GM21423 (cell line): Measurements from ENCODE around the gene SMOC1.

Source experiments
- ATAC-seq: cut with Tn5 transposase; IDR thresholded peaks from one replicate; pipeline ENCODE4 v1.9.1; 2021; ENCODE audit warnings: mild to moderate bottlenecking, moderate library complexity; ENCODE audit not compliant: unreplicated experiment

SMOC1 gene

DNA sequence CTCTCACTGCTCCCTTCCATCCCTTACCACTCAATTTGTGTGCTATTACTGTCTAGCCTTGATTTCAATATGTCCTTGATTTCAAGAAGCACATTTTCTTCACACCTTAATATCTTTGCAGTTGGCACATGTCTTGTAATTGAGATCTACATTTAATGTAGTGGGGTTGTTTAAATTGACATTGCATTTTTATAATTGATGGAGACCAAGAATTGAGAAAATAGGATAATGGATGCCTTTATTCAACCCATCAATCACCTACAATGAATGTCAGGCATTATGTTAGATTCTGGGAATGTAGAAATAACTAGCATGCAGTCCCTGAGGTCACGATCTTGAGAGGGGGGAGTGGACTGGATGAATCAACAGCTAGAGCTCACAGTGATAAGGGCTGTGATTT lies 94.6 kb downstream of the SMOC1 start:
- ATAC-seq: no peak

DNA sequence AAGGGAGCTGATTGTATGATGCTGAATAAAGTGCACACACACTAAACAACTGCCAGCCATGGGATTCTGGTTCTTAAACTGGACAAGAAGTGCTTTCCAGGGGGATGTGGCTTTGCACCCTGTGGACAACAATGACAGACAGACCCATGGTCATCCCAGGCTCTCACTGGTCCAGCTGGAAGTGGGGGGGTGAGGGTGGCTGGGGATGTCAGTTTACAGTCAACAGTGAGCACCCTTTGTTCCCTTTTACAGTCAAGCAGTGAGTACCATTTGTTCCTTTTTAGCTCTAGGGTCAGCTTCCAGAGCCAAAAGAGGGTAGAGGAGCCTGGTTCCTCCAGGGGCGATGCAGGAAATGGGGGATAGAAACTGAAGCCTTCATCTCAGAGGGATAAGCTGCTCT lies 100.7 kb downstream of the SMOC1 start:
- ATAC-seq: no peak

- ATAC-seq: no peak
Measured at GRCh38 chr14:69980457-69981425, 101.5 kb downstream of the SMOC1 start.

DNA sequence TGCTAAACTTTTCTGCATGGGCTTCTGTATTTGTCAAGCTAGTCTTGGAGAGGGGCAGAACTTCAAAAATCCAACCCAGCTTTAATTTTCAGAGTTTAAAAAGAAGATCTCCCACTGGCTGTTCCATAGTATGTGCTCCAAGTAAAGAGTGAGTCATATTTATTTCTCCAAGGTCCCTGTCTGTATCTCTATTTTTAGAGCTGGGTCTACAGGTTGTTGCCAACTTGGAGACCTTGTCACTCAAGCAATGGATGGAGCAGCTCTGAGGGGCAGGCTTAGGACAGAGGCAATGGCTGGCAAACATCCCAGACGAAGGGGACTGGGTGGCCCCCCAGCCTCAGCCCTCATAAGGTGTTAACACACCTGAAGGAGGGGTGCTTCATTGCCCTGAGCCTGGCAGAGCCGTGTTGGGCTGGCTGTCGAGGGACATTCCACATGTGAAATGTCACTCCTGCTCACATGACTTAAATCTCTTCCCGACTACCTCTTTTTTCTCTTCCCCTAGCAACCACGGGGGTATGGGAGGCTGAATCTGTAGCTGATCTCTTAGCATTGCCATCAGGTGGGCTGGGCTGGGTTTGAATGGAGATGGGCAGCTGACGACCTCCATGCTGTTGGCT lies 103.1 kb downstream of the SMOC1 start:
- no peak for ATAC-seq

- ATAC-seq: no peak
Measured at GRCh38 chr14:69982886-69983285, 103.7 kb downstream of the SMOC1 start.

DNA sequence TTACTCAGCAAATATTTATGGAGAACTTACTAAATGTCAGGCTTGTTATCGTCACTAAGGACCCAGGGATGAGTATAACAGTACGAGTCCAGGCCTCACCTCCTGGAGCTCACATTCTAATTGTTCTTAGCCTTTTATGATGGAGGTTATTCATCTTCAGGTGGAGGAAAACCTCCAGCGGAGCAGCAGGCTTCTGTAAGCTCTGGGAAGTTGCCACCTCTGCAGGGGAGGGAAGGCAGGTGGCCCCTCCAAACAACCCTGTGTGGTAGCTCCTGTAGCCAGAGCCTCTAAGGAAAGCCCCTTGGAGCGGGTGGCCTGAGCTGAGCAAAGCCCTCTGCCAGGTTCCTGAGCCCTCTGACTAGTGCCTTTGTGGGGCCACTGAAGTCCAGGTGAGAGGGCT lies 104.1 kb downstream of the SMOC1 start:
- no peak for ATAC-seq

DNA sequence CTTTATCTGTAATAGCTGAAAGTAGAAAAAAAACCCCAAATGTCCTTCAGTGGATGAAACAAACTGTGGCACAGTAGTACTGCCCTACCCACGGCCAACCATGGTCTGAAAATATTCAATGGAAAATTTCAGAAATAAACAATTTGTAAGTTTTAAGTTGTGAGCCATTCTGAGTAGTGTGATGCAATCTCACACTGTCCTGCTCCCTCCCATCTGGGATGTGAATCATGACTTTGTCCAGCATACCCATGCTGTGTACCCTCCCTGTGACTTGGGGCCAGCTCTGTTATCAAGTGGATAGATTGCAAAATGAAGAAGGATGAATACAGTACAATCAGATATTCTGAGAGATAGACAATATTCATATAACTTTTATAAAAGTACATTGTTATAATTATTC lies 106.2 kb downstream of the SMOC1 start:
- no peak for ATAC-seq

- ATAC-seq: no peak
Measured at GRCh38 chr14:69986336-69986735, 107.1 kb downstream of the SMOC1 start.

GRCh38 chr14:69987406-69988121 lies 108.3 kb downstream of the SMOC1 start:
- ATAC-seq: no peak

DNA sequence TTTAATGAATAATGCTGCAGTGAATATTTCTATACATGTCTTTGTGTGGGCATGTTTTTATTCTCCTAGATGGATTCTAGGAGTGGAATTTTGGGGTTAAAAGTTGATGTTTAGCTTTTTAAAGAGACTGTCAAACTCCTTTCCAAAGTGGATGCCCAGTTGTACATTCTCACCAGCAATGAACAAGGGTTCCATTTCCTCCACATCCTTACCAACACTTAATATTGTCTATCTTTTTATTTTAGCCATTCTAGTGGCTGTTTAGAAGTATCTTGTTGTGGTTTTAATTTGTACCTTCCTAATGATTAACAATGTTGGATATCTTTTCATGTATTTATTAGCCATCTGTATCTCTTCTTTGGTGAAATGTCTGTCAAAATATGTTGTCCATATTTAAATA lies 109.8 kb downstream of the SMOC1 start:
- ATAC-seq: no peak

- ATAC-seq: no peak
Measured at GRCh38 chr14:69989622-69990021, 110.4 kb downstream of the SMOC1 start.

DNA sequence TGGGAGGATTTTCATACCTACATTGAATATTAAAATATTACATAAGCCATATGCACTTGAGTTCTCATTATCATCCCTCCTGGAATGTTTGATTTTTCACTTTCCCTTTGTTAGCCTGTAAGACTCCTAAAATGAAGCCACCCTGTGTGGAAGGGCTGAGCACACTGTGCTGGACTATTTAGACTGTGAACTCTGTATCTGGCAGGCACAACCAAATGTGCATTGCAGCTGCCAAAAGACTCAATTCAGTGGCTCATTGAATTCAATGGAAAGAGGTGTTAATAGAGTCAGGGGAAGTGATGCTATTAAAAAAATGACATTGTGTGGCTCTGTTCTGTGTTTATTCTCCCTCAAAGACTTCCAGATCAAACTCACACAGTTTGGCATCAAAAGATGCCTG lies 111.1 kb downstream of the SMOC1 start:
- ATAC-seq: no peak

DNA sequence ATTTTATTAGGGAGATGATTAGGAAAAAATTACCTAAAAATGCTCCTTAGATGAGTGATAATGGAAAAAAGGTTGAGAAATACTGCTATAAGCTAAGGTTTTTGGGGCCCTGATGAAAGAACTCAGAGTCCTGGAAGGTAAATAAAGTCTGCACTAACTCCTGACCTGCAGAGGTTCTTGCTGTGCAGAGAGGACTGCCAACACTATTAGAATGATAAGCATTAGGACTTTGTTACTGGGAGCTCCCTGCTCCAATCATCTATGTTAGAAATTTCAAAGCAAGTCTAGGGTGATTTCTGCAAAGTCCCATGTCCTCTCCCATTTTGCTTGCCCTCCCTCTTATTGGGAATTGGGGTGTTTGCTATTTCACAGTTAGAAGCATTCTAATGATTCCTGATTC lies 112.2 kb downstream of the SMOC1 start:
- ATAC-seq: no peak

DNA sequence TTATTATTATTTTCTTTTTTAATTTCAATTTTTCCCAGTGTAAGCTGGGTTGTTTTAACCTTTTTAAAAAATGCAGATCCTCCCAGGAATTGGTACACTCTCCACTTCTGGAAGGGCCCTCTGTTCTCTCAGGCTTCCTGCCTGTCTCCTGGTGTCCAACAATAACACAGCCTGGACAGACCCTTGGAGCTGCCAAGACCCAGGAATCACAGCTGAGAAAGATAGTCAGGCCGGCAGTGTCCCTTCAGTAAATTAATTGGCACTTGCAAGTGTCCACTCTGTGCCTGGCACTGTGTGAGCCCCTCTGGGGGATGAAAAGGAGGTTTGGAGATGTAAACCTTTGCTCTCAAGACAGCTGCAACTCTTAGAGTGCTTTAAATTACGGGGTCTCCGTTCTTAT lies 113.3 kb downstream of the SMOC1 start:
- no peak for ATAC-seq

- no peak for ATAC-seq
Measured at GRCh38 chr14:69993326-69993725, 114.1 kb downstream of the SMOC1 start.

- no peak for ATAC-seq
Measured at GRCh38 chr14:69994002-69994401, 114.8 kb downstream of the SMOC1 start.

DNA sequence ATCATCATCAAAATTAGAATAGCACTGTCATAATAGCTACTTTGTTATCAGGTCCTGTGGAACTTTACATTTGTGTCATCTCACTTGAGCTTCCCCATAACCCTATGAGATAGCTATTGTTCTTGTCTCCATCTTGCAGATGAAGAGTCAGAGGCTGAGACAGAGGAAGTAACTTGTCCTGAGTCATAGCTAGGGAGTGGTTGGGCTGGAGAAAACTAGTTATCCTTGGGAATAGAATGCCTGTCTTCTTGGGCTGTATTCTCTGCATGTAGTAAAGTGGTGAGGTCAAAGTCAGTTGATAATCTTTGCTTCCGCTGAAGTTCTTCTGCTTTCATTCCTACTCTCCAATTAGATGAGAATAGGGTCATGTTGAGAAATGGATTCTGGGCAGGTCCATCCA lies 117.0 kb downstream of the SMOC1 start:
- ATAC-seq: no peak

- no peak for ATAC-seq
Measured at GRCh38 chr14:69997849-69998248, 118.6 kb downstream of the SMOC1 start.

DNA sequence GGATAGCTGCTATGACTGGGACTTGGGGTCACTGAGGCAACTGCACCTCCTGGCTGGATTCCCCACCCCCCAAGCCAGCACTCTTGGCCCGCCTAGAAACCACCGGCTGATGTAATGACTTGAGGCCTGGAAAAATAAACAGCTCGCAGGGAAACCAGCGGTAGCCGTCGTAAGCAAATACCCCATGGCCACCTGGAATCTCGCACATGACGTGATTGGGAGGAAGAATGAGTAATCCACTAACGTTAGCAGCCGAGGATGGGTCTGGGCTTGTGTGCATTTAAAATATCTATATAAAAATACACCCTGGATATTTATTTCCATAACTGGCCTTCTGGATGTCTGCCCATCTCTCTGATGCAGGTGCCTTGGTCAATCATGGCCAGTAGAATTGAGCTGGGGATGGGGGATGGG lies 120.1 kb downstream of the SMOC1 start:
- ATAC-seq: no peak

DNA sequence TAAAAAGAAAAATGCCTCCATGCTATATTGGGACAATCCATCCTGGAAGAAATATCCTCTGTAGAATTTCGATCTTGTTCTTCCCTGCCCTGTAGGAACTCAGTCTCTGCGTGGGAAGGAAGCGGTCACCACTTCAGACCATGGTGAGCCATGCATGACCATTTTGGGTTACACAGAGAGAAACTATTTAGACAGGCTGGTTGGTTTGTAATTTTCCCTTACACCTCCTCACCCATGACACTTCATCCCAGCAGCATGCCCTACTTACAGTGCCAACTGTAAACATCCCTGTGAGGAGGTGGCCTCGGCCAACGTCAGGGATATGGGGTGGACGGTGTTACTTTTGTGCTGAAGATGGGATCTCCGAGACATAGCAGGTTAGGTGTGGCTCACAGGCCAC lies 121.4 kb downstream of the SMOC1 start:
- ATAC-seq: no peak

DNA sequence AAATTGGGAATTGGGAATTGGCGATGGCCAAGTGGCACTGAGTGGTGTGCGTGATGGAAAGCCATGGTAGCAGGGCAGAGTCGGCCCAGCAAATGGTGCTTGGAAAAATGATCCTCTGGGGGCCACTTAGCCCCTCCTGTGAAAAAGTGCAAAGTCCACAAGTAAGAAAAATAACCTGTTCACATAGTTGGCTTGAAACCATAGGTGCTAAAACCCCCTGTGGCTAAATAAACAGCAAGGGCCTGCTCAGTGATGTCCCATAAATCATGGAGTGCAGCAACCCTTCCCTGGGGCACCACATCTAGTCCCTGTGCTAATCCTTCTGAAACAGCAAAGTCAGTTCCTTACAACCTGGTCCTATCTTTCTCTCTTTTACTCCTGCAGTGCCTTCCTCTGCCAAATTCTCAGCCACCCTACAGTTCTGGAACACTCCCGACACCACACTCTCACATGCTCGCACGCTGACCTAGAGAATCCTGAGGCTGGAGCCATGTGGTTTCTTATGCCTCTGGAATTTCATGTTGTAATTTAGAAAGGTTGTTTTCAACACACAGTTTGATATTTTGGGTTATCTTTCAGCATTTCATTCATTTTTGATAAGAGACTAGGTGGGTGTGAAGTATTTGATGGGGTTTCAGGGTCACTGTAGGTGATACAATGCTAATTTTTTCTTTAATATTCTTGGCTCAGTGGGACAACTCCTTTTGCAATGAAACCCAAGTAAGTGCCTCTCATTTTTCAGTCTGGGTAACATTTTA lies 123.6 kb downstream of the SMOC1 start:
- ATAC-seq: no peak
